Ishikawa (cell line): ENCODE measurements around the gene INCENP.

Experiments used
- CEBPB ChIP-seq: IDR thresholded peaks from 2 replicates; pipeline ENCODE4 v1.6.1; 2012
- CREB1 ChIP-seq: IDR thresholded peaks from 2 replicates; pipeline ENCODE4 v1.6.1; 2012; ENCODE audit warnings: low read depth
- EGR1 ChIP-seq: IDR thresholded peaks from 2 replicates; pipeline ENCODE4 v1.6.1; 2012
- EP300 ChIP-seq: IDR thresholded peaks from 2 replicates; pipeline ENCODE4 v1.6.1; 2012; ENCODE audit warnings: borderline replicate concordance
- FOXM1 ChIP-seq: IDR thresholded peaks from 2 replicates; pipeline ENCODE4 v1.6.1; 2012; ENCODE audit warnings: low read depth, borderline replicate concordance
- NFIC ChIP-seq: IDR thresholded peaks from 2 replicates; pipeline ENCODE4 v1.6.1; 2012
- RAD21 ChIP-seq: IDR thresholded peaks from 2 replicates; pipeline ENCODE4 v1.6.1; 2012; ENCODE audit warnings: low read depth
- REST ChIP-seq: IDR thresholded peaks from 2 replicates; pipeline ENCODE4 v1.6.1; 2012; ENCODE audit warnings: low read depth, mild to moderate bottlenecking
- TAF1 ChIP-seq: IDR thresholded peaks from 2 replicates; pipeline ENCODE4 v1.6.1; 2012; ENCODE audit warnings: low read depth, mild to moderate bottlenecking
- TCF12 ChIP-seq: IDR thresholded peaks from 2 replicates; pipeline ENCODE4 v1.6.1; 2012; ENCODE audit warnings: low read depth
- TEAD4 ChIP-seq: IDR thresholded peaks from 2 replicates; pipeline ENCODE4 v1.6.1; 2012
- YY1 ChIP-seq: IDR thresholded peaks from 2 replicates; pipeline ENCODE4 v1.6.1; 2012; ENCODE audit warnings: low read depth
- ZBTB7A ChIP-seq: IDR thresholded peaks from 2 replicates; pipeline ENCODE4 v1.6.1; 2012; ENCODE audit warnings: low read depth
- TF ChIP-seq, protein P1 (sequence below): IDR thresholded peaks from 2 replicates; pipeline ENCODE4 v1.6.1; 2012

DNA sequence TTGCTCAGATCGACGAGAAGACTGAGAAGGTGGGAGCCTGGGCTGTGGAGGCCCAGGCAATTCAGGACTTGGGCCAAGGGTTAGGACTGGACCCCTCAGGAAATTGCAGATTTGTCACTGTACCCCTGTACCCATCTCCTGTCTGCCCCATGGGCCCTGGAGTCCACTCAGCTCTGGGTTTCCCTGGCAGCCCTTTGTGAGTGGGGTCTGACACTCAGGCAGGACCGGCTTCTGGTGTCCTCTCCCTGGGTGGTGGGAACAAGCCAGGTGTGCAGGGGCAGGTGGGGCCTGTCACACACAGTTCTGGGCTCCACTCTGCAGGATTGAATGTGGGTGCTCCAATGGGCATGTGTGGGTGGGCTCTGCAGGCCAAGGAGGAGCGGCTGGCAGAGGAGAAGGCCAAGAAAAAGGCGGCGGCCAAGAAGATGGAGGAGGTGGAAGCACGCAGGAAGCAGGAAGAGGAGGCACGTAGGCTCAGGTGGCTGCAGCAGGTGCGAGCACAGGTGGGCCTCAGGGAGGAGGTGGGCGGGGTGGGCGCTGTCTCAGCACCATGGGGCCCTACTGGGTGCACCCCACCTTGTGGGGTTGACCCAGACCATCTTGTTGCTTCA, 21.6 kb downstream of the INCENP start:
- TF ChIP-seq REST (no peak), EGR1 (no peak), EP300 (no peak), RAD21 (no peak), CEBPB (no peak), NFIC (no peak), TAF1 (no peak), TEAD4 (no peak), ZBTB7A (no peak), FOXM1 (no peak), YY1 (no peak), CREB1 (no peak), TCF12 (no peak)
- TF ChIP-seq, protein P1, sequence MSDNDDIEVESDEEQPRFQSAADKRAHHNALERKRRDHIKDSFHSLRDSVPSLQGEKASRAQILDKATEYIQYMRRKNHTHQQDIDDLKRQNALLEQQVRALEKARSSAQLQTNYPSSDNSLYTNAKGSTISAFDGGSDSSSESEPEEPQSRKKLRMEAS = no peak
